Hindlimb muscle (tissue), 1 donor: Measurements from ENCODE around the gene XIRP2. TPM values are rescaled to one million over a fixed set of nuclear protein-coding genes. Genes with fewer than 3 reads are reported as not detected.

Source experiments
- DNase-seq: peaks from one replicate; pipeline ENCODE4 v3.0.0-alpha.2; 2013
- polyA plus RNA-seq: library from polyadenylated mRNA; unstranded; fragments of 120-200 nt; gene quantifications from one replicate; pipeline ENCODE4 v1.2.1, GENCODE V29; 2013; ENCODE audit not compliant: insufficient read length

XIRP2 gene
- polyA plus RNA-seq, 1 donor, result 149 TPM

GRCh38 chr2:167293943-167294775, 405.9 kb downstream of the XIRP2 start:
- DNase-seq, result peak; percentile 10

GRCh38 chr2:167294776-167295140, 406.5 kb downstream of the XIRP2 start:
- no peak for DNase-seq

- DNase-seq, result no peak
These were observed 409.0 kb downstream of the XIRP2 start for GRCh38 chr2:167297292-167297691.

- DNase-seq, result no peak
These were observed 409.7 kb downstream of the XIRP2 start for GRCh38 chr2:167298017-167298416.
